ENCODE measurements around the gene ERI3.

Gene ERI3

GRCh38 chr1:44353604-44354003 is 1.5 kb downstream of the ERI3 start:
- H3K4me3 ChIP-seq (replicated peaks; ENCODE audit: insufficient read depth, low read length), result no peak overlapping the region
- no peak overlapping the region for H3K27ac ChIP-seq (replicated peaks)
- TF ChIP-seq, protein P1, sequence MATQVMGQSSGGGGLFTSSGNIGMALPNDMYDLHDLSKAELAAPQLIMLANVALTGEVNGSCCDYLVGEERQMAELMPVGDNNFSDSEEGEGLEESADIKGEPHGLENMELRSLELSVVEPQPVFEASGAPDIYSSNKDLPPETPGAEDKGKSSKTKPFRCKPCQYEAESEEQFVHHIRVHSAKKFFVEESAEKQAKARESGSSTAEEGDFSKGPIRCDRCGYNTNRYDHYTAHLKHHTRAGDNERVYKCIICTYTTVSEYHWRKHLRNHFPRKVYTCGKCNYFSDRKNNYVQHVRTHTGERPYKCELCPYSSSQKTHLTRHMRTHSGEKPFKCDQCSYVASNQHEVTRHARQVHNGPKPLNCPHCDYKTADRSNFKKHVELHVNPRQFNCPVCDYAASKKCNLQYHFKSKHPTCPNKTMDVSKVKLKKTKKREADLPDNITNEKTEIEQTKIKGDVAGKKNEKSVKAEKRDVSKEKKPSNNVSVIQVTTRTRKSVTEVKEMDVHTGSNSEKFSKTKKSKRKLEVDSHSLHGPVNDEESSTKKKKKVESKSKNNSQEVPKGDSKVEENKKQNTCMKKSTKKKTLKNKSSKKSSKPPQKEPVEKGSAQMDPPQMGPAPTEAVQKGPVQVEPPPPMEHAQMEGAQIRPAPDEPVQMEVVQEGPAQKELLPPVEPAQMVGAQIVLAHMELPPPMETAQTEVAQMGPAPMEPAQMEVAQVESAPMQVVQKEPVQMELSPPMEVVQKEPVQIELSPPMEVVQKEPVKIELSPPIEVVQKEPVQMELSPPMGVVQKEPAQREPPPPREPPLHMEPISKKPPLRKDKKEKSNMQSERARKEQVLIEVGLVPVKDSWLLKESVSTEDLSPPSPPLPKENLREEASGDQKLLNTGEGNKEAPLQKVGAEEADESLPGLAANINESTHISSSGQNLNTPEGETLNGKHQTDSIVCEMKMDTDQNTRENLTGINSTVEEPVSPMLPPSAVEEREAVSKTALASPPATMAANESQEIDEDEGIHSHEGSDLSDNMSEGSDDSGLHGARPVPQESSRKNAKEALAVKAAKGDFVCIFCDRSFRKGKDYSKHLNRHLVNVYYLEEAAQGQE (IDR thresholded peaks at IDR 0.05; ENCODE audit: insufficient replicate concordance, low read depth), result no peak
- TF ChIP-seq POLR2AphosphoS5 (IDR thresholded peaks at IDR 0.05; ENCODE audit: low read depth) (no peak), CTCF (IDR thresholded peaks at IDR 0.05; ENCODE audit: insufficient read depth, low read length) (no peak), GABPA (IDR thresholded peaks at IDR 0.05; ENCODE audit: low read depth) (no peak), SPI1 (IDR thresholded peaks at IDR 0.05; ENCODE audit: borderline replicate concordance, low read depth) (no peak)
- DNase-seq (ENCODE audit: low read depth in 1 of 2, low spot score in 1 of 2), result no peak
- no peaks in the 10 kb centered on the region for H3K27me3 ChIP-seq (ENCODE audit: insufficient read depth, poor library complexity, severe bottlenecking)

DNA sequence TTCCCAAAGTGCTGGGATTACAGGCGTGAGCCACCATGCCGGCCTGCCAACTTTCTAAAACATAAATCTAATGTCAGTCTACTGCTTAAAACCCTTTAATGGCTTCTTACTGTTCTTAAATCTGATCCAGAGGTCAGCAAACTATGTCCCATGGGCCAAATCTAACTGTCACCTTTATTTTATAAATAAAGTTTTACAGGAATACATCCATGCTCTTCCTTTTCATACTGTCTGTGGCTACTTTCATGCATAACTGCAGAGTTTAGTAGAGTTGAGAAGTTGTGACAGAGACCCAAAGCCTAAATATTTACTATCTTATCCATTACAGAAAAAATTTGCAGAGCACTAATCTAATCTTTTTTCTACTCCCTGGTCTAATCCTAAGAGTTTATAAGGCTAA is 3.8 kb downstream of the ERI3 start:
- TF ChIP-seq, protein P1 (IDR thresholded peaks at IDR 0.05; ENCODE audit: insufficient replicate concordance, low read depth), result no peak
- TF ChIP-seq POLR2AphosphoS5 (IDR thresholded peaks at IDR 0.05; ENCODE audit: low read depth) (no peak), GABPA (IDR thresholded peaks at IDR 0.05; ENCODE audit: low read depth) (no peak), SPI1 (IDR thresholded peaks at IDR 0.05; ENCODE audit: borderline replicate concordance, low read depth) (no peak)
- H3K27me3 ChIP-seq (ENCODE audit: insufficient read depth, poor library complexity, severe bottlenecking), result no peaks in the 10 kb centered on the region
- no peak for DNase-seq (ENCODE audit: low read depth in 1 of 2, low spot score in 1 of 2)
- H3K4me3 ChIP-seq (replicated peaks; ENCODE audit: insufficient read depth, low read length), result no peak overlapping the region
- H3K27ac ChIP-seq (replicated peaks), result no peak overlapping the region

DNA sequence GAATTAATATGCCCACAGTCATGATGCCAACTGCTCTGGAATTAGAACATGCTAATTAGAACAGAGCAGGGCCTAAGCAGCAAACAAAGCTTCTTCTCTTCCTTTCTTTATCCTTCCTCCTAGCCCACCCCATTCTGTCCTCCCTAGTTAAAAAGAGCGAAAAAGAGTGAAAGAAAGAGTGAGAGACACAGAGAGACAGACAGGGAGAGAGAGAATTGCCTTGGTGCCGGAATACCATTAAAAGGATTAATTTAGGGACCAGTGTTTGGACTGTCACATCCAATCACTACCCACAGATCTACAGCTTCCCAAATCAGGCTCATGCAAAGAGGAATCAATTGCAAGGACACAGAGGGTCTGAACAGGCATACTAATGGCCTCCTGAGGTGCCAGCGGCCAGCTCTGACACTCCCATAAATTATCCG is 7.0 kb downstream of the ERI3 start:
- Histone ChIP-seq H3K27ac (replicated peaks) (no peak overlapping the region), H3K27me3 (ENCODE audit: insufficient read depth, poor library complexity, severe bottlenecking) (no peaks in the 10 kb centered on the region), H3K4me3 (replicated peaks; ENCODE audit: insufficient read depth, low read length) (no peak overlapping the region)
- TF ChIP-seq, protein P1 (IDR thresholded peaks at IDR 0.05; ENCODE audit: insufficient replicate concordance, low read depth), result no peak
- TF ChIP-seq POLR2AphosphoS5 (IDR thresholded peaks at IDR 0.05; ENCODE audit: low read depth) (no peak), CTCF (IDR thresholded peaks at IDR 0.05; ENCODE audit: insufficient read depth, low read length) (no peak), GABPA (IDR thresholded peaks at IDR 0.05; ENCODE audit: low read depth) (no peak), SPI1 (IDR thresholded peaks at IDR 0.05; ENCODE audit: borderline replicate concordance, low read depth) (no peak)
- DNase-seq (ENCODE audit: low read depth in 1 of 2, low spot score in 1 of 2), result no peak
